Measurements from ENCODE around the gene TXNDC12.

- TF ChIP-seq CTCF (IDR thresholded peaks at IDR 0.05; ENCODE audit: low read depth, low read length, poor library complexity, severe bottlenecking) (no peak), EZH2phosphoT487 (IDR thresholded peaks at IDR 0.05; ENCODE audit: borderline replicate concordance, low read length) (no peak)
Measured at GRCh38 chr1:51973587-51974474, 81.2 kb downstream of the TXNDC12 start.

All from DOHH2 (cell line).